Activated B cell treated with CpG ODN at 0.5 μM for 24 hours (primary cell): ENCODE results near the gene MDFIC. TPM values are rescaled to one million over a fixed set of nuclear protein-coding genes. Genes with fewer than 3 reads are reported as not detected.
"Not testable (repeated sequence)": the region's sequence is repeated elsewhere in the genome, so short reads cannot be mapped to it uniquely, and the experiment has no call there.

Experiments used
- ATAC-seq: fragments of 200-7000 bp; cut with Tn5 transposase; one replicate; pipeline ENCODE4 v1.10.0; 2021; ENCODE audit warnings: low read depth, mild to moderate bottlenecking, moderate library complexity
- CTCF ChIA-PET: fragments of 350-600 bp; sonication (Branson Sonifier 250); formaldehyde crosslinking; loops from one replicate; lab custom pipeline; 2021; ENCODE audit warnings: antibody characterized with exemption; lab: Charles Lee
- POLR2A ChIA-PET: fragments of 350-600 bp; sonication (Branson Sonifier 250); formaldehyde crosslinking; loops from one replicate; lab custom pipeline; 2021; ENCODE audit warnings: antibody characterized with exemption; lab: Charles Lee
- DNase-seq: peaks from one replicate; pipeline ENCODE4 v3.0.0; 2022
- H3K27ac Mint-ChIP-seq: one replicate; pipeline ENCODE4 v1.8.0; 2020; ENCODE audit warnings: mixed read lengths
- H3K27me3 Mint-ChIP-seq: one replicate; pipeline ENCODE4 v1.8.0; 2021; ENCODE audit warnings: mixed read lengths
- H3K36me3 Mint-ChIP-seq: one replicate; pipeline ENCODE4 v1.8.0; 2021; ENCODE audit warnings: low read depth, mixed read lengths
- H3K4me1 Mint-ChIP-seq: one replicate; pipeline ENCODE4 v1.8.0; 2021; ENCODE audit warnings: mixed read lengths
- H3K4me3 Mint-ChIP-seq: one replicate; pipeline ENCODE4 v1.8.0; 2020; ENCODE audit warnings: mild to moderate bottlenecking, mixed read lengths
- H3K9me3 Mint-ChIP-seq: one replicate; pipeline ENCODE4 v1.8.0; 2020; ENCODE audit warnings: mixed read lengths
- CTCF ChIP-seq: fragments of 200-600 bp; IDR thresholded peaks from one replicate; pipeline ENCODE4 v1.8.0; 2022; ENCODE audit warnings: antibody characterized with exemption, mild to moderate bottlenecking
- intact Hi-C: fragments of 100-400 bp; cut with micrococcal nuclease; formaldehyde crosslinking; loops from one replicate; pipeline ENCODE4 v1.15.1; 2024
- total RNA-seq: library from RNA; stranded (reverse); gene quantifications from 2 replicates; pipeline ENCODE4 v1.2.3, GENCODE V29; 2022

MDFIC gene
- total RNA-seq, 1 donor from 2014 or later, result 139 TPM

- Mint-ChIP-seq H3K36me3 (no peaks in the 10 kb centered on the region), H3K27ac (no peak overlapping the region), H3K27me3 (no peaks in the 10 kb centered on the region), H3K4me3 (no peak overlapping the region), H3K9me3 (peaks cover 1% of the 10 kb centered on the region), H3K4me1 (peaks cover 8% of the 10 kb centered on the region)
- ChIA-PET CTCF (no interaction called here), POLR2A (no interaction called here)
- intact Hi-C loops, result no loop called here
- no peak for ATAC-seq
- no peak for DNase-seq
- TF ChIP-seq CTCF, result no peak
Measured at GRCh38 chr7:114886241-114886640, 35.7 kb upstream of the MDFIC start.

DNA sequence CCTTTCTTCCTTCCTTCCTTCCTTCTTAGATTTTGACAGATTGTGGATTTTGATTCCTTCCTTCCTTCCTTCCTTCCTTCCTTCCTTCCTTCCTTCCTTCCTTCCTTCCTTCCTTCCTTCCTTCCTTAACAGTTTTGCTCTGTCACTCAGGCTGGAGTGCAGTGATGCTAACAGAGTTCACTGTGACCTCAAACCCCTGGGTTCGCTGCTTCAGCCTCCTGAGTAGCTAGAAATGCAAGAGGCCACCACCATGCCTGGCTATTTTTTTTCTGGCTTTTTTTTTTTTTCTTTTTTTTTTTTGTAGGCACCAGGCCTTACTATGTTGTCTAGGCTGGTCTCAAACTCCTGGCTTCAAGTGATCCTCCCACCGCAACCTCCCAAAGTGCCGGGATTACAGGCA lies 32.8 kb upstream of the MDFIC start:
- H3K9me3 Mint-ChIP-seq, ATAC-seq, H3K4me1 Mint-ChIP-seq, H3K27me3 Mint-ChIP-seq, DNase-seq, H3K4me3 Mint-ChIP-seq, H3K36me3 Mint-ChIP-seq: not testable (repeated sequence)
- H3K27ac Mint-ChIP-seq, result peak overlapping the region; percentile 2
- CTCF ChIA-PET, result interaction anchor here (1.0 kb wide), 1 partner anchor 24 kb away, joined by 3 read pairs; no protein-coding TSS in a partner anchor
- POLR2A ChIA-PET, result interaction anchor here (0.6 to 1.4 kb wide), 5 partner anchors 28 to 385 kb away, joined by 3 to 6 read pairs (median 4); partner anchors contain the start of gene MDFIC
- intact Hi-C loops, result loop anchor here (1.0 kb wide), 2 partner anchors 27 to 42 kb away; no protein-coding TSS in a partner anchor

- Mint-ChIP-seq H3K27me3 (no peaks in the 10 kb centered on the region), H3K4me1 (peaks cover 8% of the 10 kb centered on the region), H3K4me3 (no peak overlapping the region), H3K9me3 (peaks cover 2% of the 10 kb centered on the region), H3K27ac (peak overlapping the region; percentile 2), H3K36me3 (no peaks in the 10 kb centered on the region)
- DNase-seq, result no peak
- ATAC-seq, result peak; percentile 97
- TF ChIP-seq CTCF, result no peak
- intact Hi-C loops, result loop anchor here (1.0 kb wide), 2 partner anchors 27 to 42 kb away; no protein-coding TSS in a partner anchor
- CTCF ChIA-PET, result interaction anchor here (1.0 kb wide), 1 partner anchor 25 kb away, joined by 3 read pairs; no protein-coding TSS in a partner anchor
- POLR2A ChIA-PET, result interaction anchor here (0.6 to 1.4 kb wide), 5 partner anchors 28 to 385 kb away, joined by 3 to 6 read pairs (median 4); partner anchors contain the start of gene MDFIC
Measured at GRCh38 chr7:114889646-114890285, 32.1 kb upstream of the MDFIC start.

DNA sequence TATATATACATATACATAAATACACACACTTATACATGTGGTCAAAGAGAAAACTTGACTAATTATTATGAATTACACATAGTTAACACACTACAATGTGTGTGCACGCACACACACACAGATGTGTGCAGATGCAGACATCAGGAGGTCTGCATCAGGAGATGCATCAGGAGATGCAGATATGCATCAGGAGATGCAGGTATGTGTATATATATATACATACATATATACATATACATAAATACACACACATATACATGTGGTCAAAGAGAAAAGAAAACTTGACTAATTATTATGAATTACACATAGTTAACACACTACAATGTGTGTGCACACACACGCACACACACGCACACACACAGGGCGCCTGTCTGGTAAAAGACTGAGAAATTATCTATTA lies 31.3 kb upstream of the MDFIC start:
- ATAC-seq (no peak), DNase-seq (no peak)
- ChIA-PET POLR2A (no interaction called here), CTCF (no interaction called here)
- TF ChIP-seq CTCF, result no peak
- Mint-ChIP-seq H3K4me3 (no peak overlapping the region), H3K27ac (no peak overlapping the region), H3K36me3 (no peaks in the 10 kb centered on the region), H3K4me1 (peaks cover 8% of the 10 kb centered on the region), H3K9me3 (peaks cover 2% of the 10 kb centered on the region), H3K27me3 (no peaks in the 10 kb centered on the region)
- intact Hi-C loops, result no loop called here

DNA sequence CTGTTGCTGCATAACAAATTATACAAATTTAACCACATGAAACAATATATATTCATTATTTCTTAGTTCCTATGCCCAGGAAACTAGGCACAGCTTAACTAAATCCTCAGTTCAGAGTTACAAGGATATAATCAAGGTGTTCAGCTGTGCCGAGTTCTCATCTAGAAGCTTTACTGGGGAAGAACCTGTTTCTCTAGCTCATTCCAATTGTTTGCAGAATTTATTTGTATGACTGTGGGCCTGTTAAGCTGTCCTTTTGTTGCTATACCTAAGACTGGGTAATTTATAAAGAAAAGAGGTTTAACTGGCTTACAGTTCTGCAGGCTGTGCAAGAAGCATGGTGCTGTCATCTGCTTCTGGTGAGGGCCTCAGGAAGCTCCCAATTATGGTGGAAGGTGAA lies 21.8 kb upstream of the MDFIC start:
- intact Hi-C loops, result no loop called here
- no peak for TF ChIP-seq CTCF
- Mint-ChIP-seq H3K36me3 (no peaks in the 10 kb centered on the region), H3K27me3 (no peaks in the 10 kb centered on the region), H3K4me3 (no peak overlapping the region), H3K4me1 (no peaks in the 10 kb centered on the region), H3K27ac (no peak overlapping the region), H3K9me3 (no peaks in the 10 kb centered on the region)
- ATAC-seq (no peak), DNase-seq (no peak)
- ChIA-PET POLR2A (no interaction called here), CTCF (interaction anchor here (1.0 kb wide), 1 partner anchor 35 kb away, joined by 3 read pairs; no protein-coding TSS in a partner anchor)
